Brain microvascular endothelial cell (primary cell): ENCODE data around the gene DCDC2C.

ENCODE experiments used
- DNase-seq: peaks from one replicate; pipeline ENCODE4 v3.0.0-alpha.2; 2020
- H3K27ac ChIP-seq: fragments of 250-450 bp; sonication (Bioruptor Pico); 2 replicates; pipeline ENCODE4 v1.5.1; 2020; ENCODE audit warnings: mild to moderate bottlenecking, moderate library complexity
- H3K27me3 ChIP-seq: fragments of 250-450 bp; sonication (Bioruptor Pico); replicated peaks from 2 replicates; pipeline ENCODE4 v1.5.1; 2020; ENCODE audit warnings: mild to moderate bottlenecking
- H3K36me3 ChIP-seq: fragments of 250-450 bp; sonication (Bioruptor Pico); replicated peaks from 2 replicates; pipeline ENCODE4 v1.5.1; 2020; ENCODE audit warnings: mild to moderate bottlenecking
- H3K4me3 ChIP-seq: 2 replicates; pipeline ENCODE4 v1.5.1; 2011; ENCODE audit warnings: low read depth, mild to moderate bottlenecking, control low read depth, low read length, moderate library complexity
- CTCF ChIP-seq: IDR thresholded peaks from 2 replicates; pipeline ENCODE4 v1.5.1; 2011; ENCODE audit warnings: low read depth, mild to moderate bottlenecking, moderate library complexity, low read length, control low read depth, inconsistent platforms; ENCODE audit errors: missing control alignments
- in situ Hi-C: cut with HindIII; loops from 2 replicates; pipeline ENCODE4 v1.10.0; 2017; ENCODE audit warnings: low sequenced_read_pairs, low pct_ligation_motif_present

Gene DCDC2C, protein sequence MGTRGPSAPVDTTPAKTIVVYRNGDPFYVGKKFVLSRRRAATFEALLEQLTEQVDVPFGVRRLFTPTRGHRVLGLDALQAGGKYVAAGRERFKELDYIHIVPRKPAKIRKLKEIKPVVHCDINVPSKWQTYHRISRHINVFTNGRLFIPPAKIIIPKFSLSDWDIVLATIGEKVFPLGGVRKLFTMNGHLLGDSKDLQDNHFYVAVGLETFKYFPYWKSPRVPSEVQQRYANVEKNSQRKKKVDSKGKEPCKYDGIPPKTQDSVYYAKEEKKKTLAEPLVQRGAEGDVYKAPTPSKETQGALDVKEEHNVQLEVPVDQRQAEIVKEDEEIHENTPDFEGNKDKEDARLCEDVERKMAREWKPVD

DNA sequence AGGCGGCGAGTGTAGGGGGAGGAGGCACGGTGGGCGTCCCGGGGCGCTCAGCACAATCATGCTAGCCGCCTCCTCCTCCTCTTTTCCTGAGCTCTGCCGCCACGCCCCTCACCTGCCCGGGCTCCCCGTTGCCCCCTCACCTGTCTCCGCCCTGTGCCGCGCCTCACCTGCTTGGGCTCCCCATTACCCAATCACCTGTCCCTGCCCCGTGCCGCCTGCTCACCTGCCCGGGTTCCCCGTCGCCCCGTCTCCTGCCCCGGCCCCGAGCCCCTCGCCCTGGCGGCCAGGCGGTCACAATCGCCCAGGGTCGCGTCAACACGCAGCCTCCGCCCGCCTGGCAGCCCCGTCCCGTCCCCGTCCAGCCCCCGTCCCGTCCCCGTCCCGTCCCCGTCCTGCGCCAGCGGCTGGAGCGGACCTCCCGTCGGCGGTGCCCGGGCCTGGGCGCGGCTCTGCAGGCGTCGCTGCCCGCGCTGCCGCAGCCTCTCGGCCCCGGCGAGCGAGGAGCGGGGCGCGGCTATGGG is at the start of gene DCDC2C:
Gene DCDC2C, plus strand, starts transcription at position 340 of the 521 bp plus-strand sequence. Its CDS starts 177 bp downstream, at position 517.
- in situ Hi-C loops = no loop called here
- Histone ChIP-seq H3K4me3 (no peak within 1 kb of the TSS), H3K27ac (no peak within 1 kb of the TSS), H3K36me3 (no peaks in the 10 kb centered on the region), H3K27me3 (peaks cover 30% of the 10 kb centered on the region)
- no peak for DNase-seq
- TF ChIP-seq CTCF = no peak

- H3K4me3 ChIP-seq = no peak overlapping the region
- no peaks in the 10 kb centered on the region for H3K27me3 ChIP-seq
- DNase-seq = no peak
- in situ Hi-C loops = no loop called here
- no peaks in the 10 kb centered on the region for H3K36me3 ChIP-seq
- TF ChIP-seq CTCF = no peak
- H3K27ac ChIP-seq = no peak overlapping the region
Observed at GRCh38 chr2:3654011-3654410, 49.4 kb upstream of the DCDC2C start.

- Histone ChIP-seq H3K27me3 (no peaks in the 10 kb centered on the region), H3K27ac (no peak overlapping the region), H3K36me3 (no peaks in the 10 kb centered on the region), H3K4me3 (no peak overlapping the region)
- in situ Hi-C loops = no loop called here
- no peak for DNase-seq
- TF ChIP-seq CTCF = no peak
Observed at GRCh38 chr2:3654531-3655225, 48.7 kb upstream of the DCDC2C start.

DNA sequence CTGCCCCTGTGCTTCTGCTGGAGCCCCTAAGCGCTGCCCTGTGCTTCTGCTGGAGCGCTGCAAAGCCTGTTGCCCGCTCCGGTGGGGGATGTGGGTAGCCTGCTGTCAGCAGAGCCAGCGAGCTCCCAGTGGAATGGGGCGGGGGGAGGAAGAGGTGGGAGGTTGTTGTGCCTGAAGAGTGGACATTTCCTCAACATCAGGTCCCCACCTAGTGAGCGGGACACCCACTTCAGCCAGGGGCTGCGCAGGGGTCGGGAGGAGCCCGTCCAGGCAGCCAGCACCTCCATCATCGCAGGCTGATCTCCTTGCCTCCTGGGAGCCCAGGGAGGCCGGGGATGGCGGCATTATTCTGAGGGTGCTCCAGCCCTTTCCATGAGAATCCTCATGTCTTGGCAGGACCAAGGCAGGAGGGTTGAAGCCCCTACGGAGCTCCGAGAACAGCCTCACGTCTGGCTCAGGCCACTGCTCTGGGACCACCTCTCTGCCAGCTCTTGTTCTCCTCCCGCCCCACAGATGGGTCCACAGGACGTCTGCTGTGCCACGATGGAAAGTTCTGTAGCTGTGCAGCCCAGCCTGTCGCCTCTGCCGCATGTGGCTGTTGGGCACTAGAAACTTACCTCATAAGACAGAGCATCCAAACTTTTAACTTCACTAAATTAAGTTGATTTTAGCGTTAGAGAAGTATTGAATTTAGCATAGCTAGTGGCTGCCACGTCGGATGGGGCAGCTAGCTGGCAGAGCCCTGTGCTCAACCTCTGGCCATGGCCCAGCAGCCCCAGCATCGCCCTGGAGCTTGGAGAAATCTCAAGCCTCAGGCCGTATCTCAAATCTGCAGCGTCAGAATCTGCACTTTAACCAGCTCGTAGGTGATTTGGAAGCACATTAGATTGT is 47.3 kb upstream of the DCDC2C start:
- TF ChIP-seq CTCF = no peak
- H3K4me3 ChIP-seq = no peak overlapping the region
- in situ Hi-C loops = no loop called here

DNA sequence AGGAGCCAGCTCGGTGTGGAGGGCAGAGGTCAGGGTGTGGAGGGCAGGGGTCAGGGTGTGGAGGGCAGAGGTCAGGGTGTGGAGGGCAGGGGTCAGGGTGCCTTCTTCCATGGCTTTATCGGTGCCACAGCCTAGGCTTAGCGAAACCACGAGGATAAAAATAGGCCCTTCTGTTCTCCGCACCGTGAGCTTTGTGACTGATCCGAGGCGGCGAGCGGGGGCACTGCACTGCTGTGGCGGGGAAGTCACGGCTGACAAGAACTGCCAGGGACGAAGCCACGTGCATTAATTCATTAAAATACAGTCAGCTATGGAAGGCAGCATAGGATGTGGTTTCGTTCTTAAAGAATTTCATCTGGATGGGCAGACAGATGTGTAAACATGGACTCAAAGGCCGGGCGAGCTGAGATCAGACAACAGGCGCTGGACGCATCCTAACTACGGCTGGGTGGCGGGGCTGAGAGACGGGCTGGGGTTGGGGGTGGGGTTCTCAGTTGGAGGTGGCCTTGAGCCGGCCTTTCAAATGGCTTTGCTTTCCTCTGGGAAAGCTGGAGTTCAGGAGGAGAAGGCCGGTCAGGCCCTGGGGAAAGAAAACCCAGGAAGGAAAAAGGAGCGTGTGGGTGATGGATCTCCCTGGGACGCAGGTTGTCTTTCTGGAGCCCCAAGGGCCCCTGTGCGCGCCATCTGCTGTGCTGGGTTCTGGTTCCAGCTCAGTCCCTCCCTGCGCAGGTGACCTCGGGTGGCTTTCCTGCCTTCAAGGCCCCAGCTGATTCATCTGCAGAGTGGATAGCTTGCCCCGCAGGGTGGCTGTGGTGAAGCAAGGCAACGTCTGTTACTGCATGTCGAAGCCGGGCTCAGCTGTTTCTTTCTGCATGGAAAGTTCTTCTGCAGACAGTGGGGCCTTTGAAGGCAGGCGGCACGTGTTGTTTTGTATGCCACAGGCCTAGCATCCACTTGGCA is 46.3 kb upstream of the DCDC2C start:
- Histone ChIP-seq H3K27ac (no peak overlapping the region), H3K36me3 (no peaks in the 10 kb centered on the region), H3K4me3 (peak overlapping the region; percentile 9), H3K27me3 (no peaks in the 10 kb centered on the region)
- in situ Hi-C loops = no loop called here
- no peak for DNase-seq
- TF ChIP-seq CTCF = no peak

More for the DNA sequence above, 47.3 kb upstream of the DCDC2C start:
- DNase-seq = no peak
- no peak overlapping the region for H3K27ac ChIP-seq
- H3K27me3 ChIP-seq = no peaks in the 10 kb centered on the region
- H3K36me3 ChIP-seq = no peaks in the 10 kb centered on the region
